ENCODE measurements around the gene ARVCF.

The ARVCF gene

GRCh38 chr22:20003304-20003703, 13.3 kb downstream of the ARVCF start:
- Histone ChIP-seq H3K4me3 (replicated peaks; ENCODE audit: insufficient read depth, low read length) (no peak overlapping the region), H3K27me3 (ENCODE audit: insufficient read depth, poor library complexity, severe bottlenecking) (no peaks in the 10 kb centered on the region), H3K27ac (replicated peaks) (no peak overlapping the region)
- DNase-seq (ENCODE audit: low read depth in 1 of 2, low spot score in 1 of 2): no peak
- no peak for TF ChIP-seq POLR2AphosphoS5 (IDR thresholded peaks at IDR 0.05; ENCODE audit: low read depth)
- TF ChIP-seq CTCF (IDR thresholded peaks at IDR 0.05; ENCODE audit: insufficient read depth, low read length): no peak
- no peak for TF ChIP-seq REST (IDR thresholded peaks at IDR 0.05; ENCODE audit: insufficient replicate concordance, low read depth)
- TF ChIP-seq GABPA (IDR thresholded peaks at IDR 0.05; ENCODE audit: low read depth): no peak
- TF ChIP-seq SPI1 (IDR thresholded peaks at IDR 0.05; ENCODE audit: borderline replicate concordance, low read depth): no peak

- TF ChIP-seq GABPA (IDR thresholded peaks at IDR 0.05; ENCODE audit: low read depth): no peak
- no peak for TF ChIP-seq REST (IDR thresholded peaks at IDR 0.05; ENCODE audit: insufficient replicate concordance, low read depth)
- no peak for TF ChIP-seq SPI1 (IDR thresholded peaks at IDR 0.05; ENCODE audit: borderline replicate concordance, low read depth)
- TF ChIP-seq CTCF (IDR thresholded peaks at IDR 0.05; ENCODE audit: insufficient read depth, low read length): no peak
- no peak for TF ChIP-seq POLR2AphosphoS5 (IDR thresholded peaks at IDR 0.05; ENCODE audit: low read depth)
- H3K4me3 ChIP-seq (replicated peaks; ENCODE audit: insufficient read depth, low read length): no peak overlapping the region
- no peak for DNase-seq (ENCODE audit: low read depth in 1 of 2, low spot score in 1 of 2)
- no peak overlapping the region for H3K27ac ChIP-seq (replicated peaks)
- no peaks in the 10 kb centered on the region for H3K27me3 ChIP-seq (ENCODE audit: insufficient read depth, poor library complexity, severe bottlenecking)
Observed at GRCh38 chr22:20002636-20003035, 14.0 kb downstream of the ARVCF start.

GRCh38 chr22:20002128-20002527, 14.5 kb downstream of the ARVCF start:
- no peak overlapping the region for H3K27ac ChIP-seq (replicated peaks)
- no peak overlapping the region for H3K4me3 ChIP-seq (replicated peaks; ENCODE audit: insufficient read depth, low read length)
- no peaks in the 10 kb centered on the region for H3K27me3 ChIP-seq (ENCODE audit: insufficient read depth, poor library complexity, severe bottlenecking)
- DNase-seq (ENCODE audit: low read depth in 1 of 2, low spot score in 1 of 2): no peak
- TF ChIP-seq GABPA (IDR thresholded peaks at IDR 0.05; ENCODE audit: low read depth): no peak
- no peak for TF ChIP-seq REST (IDR thresholded peaks at IDR 0.05; ENCODE audit: insufficient replicate concordance, low read depth)
- TF ChIP-seq CTCF (IDR thresholded peaks at IDR 0.05; ENCODE audit: insufficient read depth, low read length): no peak
- no peak for TF ChIP-seq SPI1 (IDR thresholded peaks at IDR 0.05; ENCODE audit: borderline replicate concordance, low read depth)
- TF ChIP-seq POLR2AphosphoS5 (IDR thresholded peaks at IDR 0.05; ENCODE audit: low read depth): no peak

Data from HL-60 (cell line).